ENCODE measurements around the gene ST7. TPM values are rescaled to one million over a fixed set of nuclear protein-coding genes. Genes with fewer than 3 reads are reported as not detected.
A peak's percentile ranks its signal among the peaks of the same experiment; 100 is the strongest.

Gene ST7
- total RNA-seq, 1 donor from 2014 or later: 12.9 TPM

DNA sequence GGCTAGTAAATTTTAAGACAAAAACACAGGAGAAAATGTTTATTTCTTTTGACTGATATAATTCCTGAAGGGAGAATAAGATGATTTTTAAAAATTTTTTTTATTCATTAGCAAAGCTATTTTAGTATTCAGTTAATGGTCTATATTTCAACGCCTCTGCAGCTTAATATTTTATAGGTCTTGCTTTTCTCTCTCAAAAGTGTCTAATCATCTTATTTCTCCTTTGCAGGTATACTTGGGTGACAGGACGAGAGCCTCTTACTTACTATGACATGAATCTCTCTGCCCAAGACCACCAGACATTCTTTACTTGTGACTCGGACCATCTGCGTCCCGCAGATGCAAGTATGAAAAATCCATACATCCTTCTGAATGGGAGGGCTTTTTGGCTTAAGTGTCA lies 177.0 kb downstream of the ST7 start:
- FAIRE-seq (no peak), DNase-seq (ENCODE audit: low read depth) (no peak)
- no peaks in the 10 kb centered on the region for H3K27me3 ChIP-seq (ENCODE audit: control insufficient read depth, insufficient read depth, low read length)
- TF ChIP-seq, protein P1, sequence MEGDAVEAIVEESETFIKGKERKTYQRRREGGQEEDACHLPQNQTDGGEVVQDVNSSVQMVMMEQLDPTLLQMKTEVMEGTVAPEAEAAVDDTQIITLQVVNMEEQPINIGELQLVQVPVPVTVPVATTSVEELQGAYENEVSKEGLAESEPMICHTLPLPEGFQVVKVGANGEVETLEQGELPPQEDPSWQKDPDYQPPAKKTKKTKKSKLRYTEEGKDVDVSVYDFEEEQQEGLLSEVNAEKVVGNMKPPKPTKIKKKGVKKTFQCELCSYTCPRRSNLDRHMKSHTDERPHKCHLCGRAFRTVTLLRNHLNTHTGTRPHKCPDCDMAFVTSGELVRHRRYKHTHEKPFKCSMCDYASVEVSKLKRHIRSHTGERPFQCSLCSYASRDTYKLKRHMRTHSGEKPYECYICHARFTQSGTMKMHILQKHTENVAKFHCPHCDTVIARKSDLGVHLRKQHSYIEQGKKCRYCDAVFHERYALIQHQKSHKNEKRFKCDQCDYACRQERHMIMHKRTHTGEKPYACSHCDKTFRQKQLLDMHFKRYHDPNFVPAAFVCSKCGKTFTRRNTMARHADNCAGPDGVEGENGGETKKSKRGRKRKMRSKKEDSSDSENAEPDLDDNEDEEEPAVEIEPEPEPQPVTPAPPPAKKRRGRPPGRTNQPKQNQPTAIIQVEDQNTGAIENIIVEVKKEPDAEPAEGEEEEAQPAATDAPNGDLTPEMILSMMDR (IDR thresholded peaks at IDR 0.05; ENCODE audit: insufficient read depth, low read length, severe bottlenecking): no peak
- no peaks in the 10 kb centered on the region for H3K36me3 ChIP-seq (ENCODE audit: control insufficient read depth, insufficient read depth, low read length)
- no peak overlapping the region for H3K4me3 ChIP-seq (ENCODE audit: low read depth, low read length)

DNA sequence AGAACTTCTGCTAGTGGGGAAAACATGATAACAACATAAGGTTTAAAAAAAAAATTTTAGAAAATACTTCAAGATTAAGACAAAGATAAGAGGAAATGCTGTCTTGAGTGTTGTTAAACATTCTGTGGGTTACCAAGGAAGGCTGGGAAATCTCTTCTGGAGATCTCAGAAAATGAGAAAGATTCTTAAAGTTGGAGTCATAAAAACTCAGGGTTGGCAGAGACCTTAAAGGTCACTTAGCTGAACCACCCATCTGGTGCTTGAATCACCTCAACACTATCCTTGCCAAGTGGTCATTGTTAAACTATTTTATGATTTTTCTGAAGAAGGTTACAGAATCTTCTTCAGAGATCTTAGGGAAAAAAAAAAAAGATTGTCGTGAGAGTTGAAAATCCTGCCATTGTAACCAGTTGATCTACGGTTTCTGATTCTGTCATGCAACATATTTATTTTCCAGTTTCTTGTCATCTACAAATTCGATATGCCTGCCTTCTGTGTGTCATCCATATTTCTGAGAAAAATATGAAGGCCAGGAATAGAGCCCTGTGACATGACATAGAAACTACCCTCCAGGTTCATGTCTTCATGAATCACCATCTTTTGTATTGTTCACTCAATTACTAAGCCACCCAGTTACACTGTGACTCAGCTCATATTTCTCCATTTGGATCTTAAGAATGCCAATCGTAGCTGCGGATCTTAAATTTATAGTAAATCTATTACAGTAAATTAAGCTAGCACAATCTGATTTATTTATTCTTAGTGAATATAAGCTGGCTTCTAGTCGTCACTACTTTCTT lies 179.2 kb downstream of the ST7 start:
- FAIRE-seq (no peak), DNase-seq (ENCODE audit: low read depth) (peak; percentile 98)
- Histone ChIP-seq H3K27me3 (ENCODE audit: control insufficient read depth, insufficient read depth, low read length) (no peaks in the 10 kb centered on the region), H3K4me3 (ENCODE audit: low read depth, low read length) (no peak overlapping the region), H3K36me3 (ENCODE audit: control insufficient read depth, insufficient read depth, low read length) (no peaks in the 10 kb centered on the region)
- TF ChIP-seq, protein P1 (IDR thresholded peaks at IDR 0.05; ENCODE audit: insufficient read depth, low read length, severe bottlenecking): no peak

DNA sequence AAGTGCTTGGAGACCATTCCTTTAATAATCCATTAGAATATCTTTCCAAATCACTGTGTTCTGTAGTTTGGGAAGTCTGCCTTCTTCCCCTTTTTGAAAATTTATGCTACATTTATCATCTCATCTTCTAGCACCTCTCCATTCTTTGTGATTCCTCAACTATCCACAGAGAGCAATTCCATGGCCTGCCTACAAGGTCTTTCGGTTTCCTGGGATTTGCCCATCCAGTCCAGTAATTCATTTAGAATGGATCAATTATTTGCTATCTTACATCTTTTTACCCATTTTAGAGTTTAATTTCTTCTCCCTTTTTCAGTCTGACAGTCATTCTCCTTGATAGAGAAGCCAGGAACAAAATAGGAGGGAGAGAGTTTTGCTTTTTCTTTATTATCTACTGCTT lies 179.8 kb downstream of the ST7 start:
- FAIRE-seq (no peak), DNase-seq (ENCODE audit: low read depth) (no peak)
- Histone ChIP-seq H3K36me3 (ENCODE audit: control insufficient read depth, insufficient read depth, low read length) (no peaks in the 10 kb centered on the region), H3K27me3 (ENCODE audit: control insufficient read depth, insufficient read depth, low read length) (no peaks in the 10 kb centered on the region), H3K4me3 (ENCODE audit: low read depth, low read length) (no peak overlapping the region)
- TF ChIP-seq, protein P1 (IDR thresholded peaks at IDR 0.05; ENCODE audit: insufficient read depth, low read length, severe bottlenecking): no peak

DNA sequence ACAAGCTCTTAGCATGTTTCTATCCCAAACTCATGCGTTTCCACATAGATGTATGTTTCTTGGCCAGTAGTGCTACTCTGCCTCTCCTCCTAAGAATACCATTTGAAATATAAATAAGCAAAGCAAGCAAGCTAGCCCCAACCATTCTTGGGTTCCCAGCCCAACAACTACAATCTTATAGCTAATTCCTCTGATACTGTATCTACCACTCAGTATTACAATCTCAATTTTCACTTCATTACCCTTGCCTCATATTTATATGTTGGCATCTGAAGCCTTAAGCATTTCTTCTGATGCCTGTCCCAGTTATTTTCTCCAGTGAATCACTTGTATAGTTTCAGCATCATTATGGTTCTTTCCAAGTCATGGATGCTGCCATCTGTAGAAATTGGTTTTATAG lies 181.1 kb downstream of the ST7 start:
- DNase-seq (ENCODE audit: low read depth) (no peak), FAIRE-seq (no peak)
- peaks cover 2% of the 10 kb centered on the region for H3K36me3 ChIP-seq (ENCODE audit: control insufficient read depth, insufficient read depth, low read length)
- no peaks in the 10 kb centered on the region for H3K27me3 ChIP-seq (ENCODE audit: control insufficient read depth, insufficient read depth, low read length)
- no peak overlapping the region for H3K4me3 ChIP-seq (ENCODE audit: low read depth, low read length)
- TF ChIP-seq, protein P1 (IDR thresholded peaks at IDR 0.05; ENCODE audit: insufficient read depth, low read length, severe bottlenecking): no peak

DNA sequence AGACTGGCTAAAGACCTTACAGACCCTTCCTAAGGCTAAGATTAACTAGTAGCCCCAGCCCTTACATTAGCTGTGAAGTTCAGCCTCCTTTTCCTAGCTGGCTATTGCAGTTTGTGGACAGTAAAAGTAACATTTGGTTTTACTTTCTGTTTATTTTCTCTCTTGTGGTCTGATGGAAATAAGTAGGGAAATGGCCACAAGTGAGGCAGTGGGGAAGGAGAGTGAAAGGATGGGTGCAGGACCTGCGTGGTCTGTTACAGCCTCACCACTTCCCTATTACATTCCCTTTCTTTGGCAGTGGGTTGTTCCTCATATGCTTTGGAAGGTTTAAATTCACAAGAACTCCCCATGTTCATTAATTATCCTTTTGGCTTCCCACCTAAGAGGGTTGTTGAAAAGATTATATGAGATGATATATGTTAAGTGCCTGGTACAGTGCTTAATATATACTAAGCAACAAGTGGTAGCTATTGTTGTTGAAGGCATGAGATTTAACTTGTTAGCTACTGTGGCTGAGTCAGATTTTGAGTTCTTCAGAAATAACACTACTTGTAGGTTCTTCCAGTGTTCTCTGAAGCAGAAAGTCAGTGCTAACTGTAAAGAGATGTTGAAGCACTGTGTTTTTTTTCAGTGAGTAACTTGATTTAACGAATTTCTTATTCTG lies 181.7 kb downstream of the ST7 start:
- Histone ChIP-seq H3K4me3 (ENCODE audit: low read depth, low read length) (no peak overlapping the region), H3K27me3 (ENCODE audit: control insufficient read depth, insufficient read depth, low read length) (no peaks in the 10 kb centered on the region), H3K36me3 (ENCODE audit: control insufficient read depth, insufficient read depth, low read length) (peaks cover 2% of the 10 kb centered on the region)
- FAIRE-seq (no peak), DNase-seq (ENCODE audit: low read depth) (no peak)
- TF ChIP-seq, protein P1 (IDR thresholded peaks at IDR 0.05; ENCODE audit: insufficient read depth, low read length, severe bottlenecking): no peak

Measured in bronchial epithelial cell (primary cell).